ENCODE measurements around the gene ACE.
A peak's percentile ranks its signal among the peaks of the same experiment; 100 is the strongest.
"Not testable (repeated sequence)": the region's sequence is repeated elsewhere in the genome, so short reads cannot be mapped to it uniquely, and the experiment has no call there.

ACE gene

GRCh38 chr17:63445065-63445464, 31.8 kb upstream of the ACE start:
- DNase-seq: no peak

- peak; percentile 34 for DNase-seq
These were observed 31.3 kb upstream of the ACE start for GRCh38 chr17:63445571-63445953.

- DNase-seq: peak; percentile 77
These were observed 30.7 kb upstream of the ACE start, which contains the start of gene CYB561 for GRCh38 chr17:63445954-63446752. CYB561 (minus strand) TSS chr17:63446306; CDS start chr17:63437547, 8,759 bp downstream.

GRCh38 chr17:63446753-63447470, 29.9 kb upstream of the ACE start:
- DNase-seq: peak; percentile 57

GRCh38 chr17:63447471-63448009, 29.3 kb upstream of the ACE start:
- no peak for DNase-seq

GRCh38 chr17:63448655-63449054, 28.2 kb upstream of the ACE start:
- no peak for DNase-seq

GRCh38 chr17:63450551-63450950, 26.3 kb upstream of the ACE start:
- no peak for DNase-seq

GRCh38 chr17:63451150-63451549, 25.7 kb upstream of the ACE start:
- DNase-seq: no peak

- no peak for DNase-seq
These were observed 24.6 kb upstream of the ACE start for GRCh38 chr17:63452046-63452961.

- DNase-seq: no peak
These were observed 23.8 kb upstream of the ACE start for GRCh38 chr17:63452962-63453551.

GRCh38 chr17:63454357-63454756, 22.5 kb upstream of the ACE start:
- not testable (repeated sequence) for DNase-seq

GRCh38 chr17:63454915-63455314, 21.9 kb upstream of the ACE start:
- DNase-seq: no peak

- no peak for DNase-seq
These were observed 21.4 kb upstream of the ACE start for GRCh38 chr17:63455417-63455816.

GRCh38 chr17:63458478-63458877, 18.4 kb upstream of the ACE start:
- DNase-seq: no peak

GRCh38 chr17:63460018-63460417, 16.8 kb upstream of the ACE start:
- DNase-seq: no peak

GRCh38 chr17:63463771-63464170, 13.1 kb upstream of the ACE start:
- no peak for DNase-seq

GRCh38 chr17:63464691-63465236, 12.1 kb upstream of the ACE start:
- no peak for DNase-seq

GRCh38 chr17:63468099-63468498, 8.8 kb upstream of the ACE start:
- not testable (repeated sequence) for DNase-seq

- no peak for DNase-seq
These were observed 2.7 kb upstream of the ACE start for GRCh38 chr17:63474174-63474573.

GRCh38 chr17:63474586-63475460, 2.0 kb upstream of the ACE start:
- no peak for DNase-seq
